H1 (cell line): ENCODE measurements around the gene LRP1. TPM values are rescaled to one million over a fixed set of nuclear protein-coding genes. Genes with fewer than 3 reads are reported as not detected.

Experiments used
- CTCF ChIA-PET: fragments of 300-600 bp; sonication (Branson Sonifier 250); formaldehyde crosslinking; loops from one replicate; lab custom pipeline; 2021; ENCODE audit not compliant: partially characterized antibody; lab: Charles Lee
- POLR2A ChIA-PET: fragments of 300-600 bp; sonication (Branson Sonifier 250); formaldehyde crosslinking; loops from one replicate; lab custom pipeline; 2021; ENCODE audit warnings: inconsistent platforms; ENCODE audit not compliant: partially characterized antibody; lab: Charles Lee
- DNase-seq, 2 experiments: peaks; one replicate each; pipeline versions ENCODE4 v3.0.0 to v3.0.0-alpha.2; 2010 to 2022; ENCODE audit warnings: low spot score in 2 of 2, low read depth in 1 of 2, mixed read lengths in 1 of 2
- FAIRE-seq: peaks from 2 replicates; lab custom pipeline; 2011; peaks lifted over from hg19 to GRCh38; lab: Jason Lieb, UNC
- H2AFZ ChIP-seq: 2 replicates; pipeline ENCODE4 v1.8.1; 2012; ENCODE audit warnings: low read length, inconsistent platforms
- H2AK5ac ChIP-seq: 2 replicates; pipeline ENCODE4 v1.6.1; 2013; ENCODE audit warnings: low read depth, low read length
- H2BK120ac ChIP-seq: replicated peaks from 2 replicates; pipeline ENCODE3; 2013; ENCODE audit warnings: low read depth, low read length, inconsistent platforms
- H2BK12ac ChIP-seq: 2 replicates; pipeline ENCODE4 v1.6.1; 2013; ENCODE audit warnings: low read depth, low read length
- H2BK15ac ChIP-seq: 2 replicates; pipeline ENCODE4 v1.6.1; 2013; ENCODE audit warnings: low read length
- H2BK20ac ChIP-seq: 2 replicates; pipeline ENCODE4 v1.6.1; 2013; ENCODE audit warnings: low read length
- H2BK5ac ChIP-seq: 2 replicates; pipeline ENCODE4 v1.6.1; 2013; ENCODE audit warnings: low read depth, low read length
- H3K14ac ChIP-seq: 2 replicates; pipeline ENCODE4 v1.6.1; 2013; ENCODE audit warnings: inconsistent platforms; ENCODE audit not compliant: insufficient read length
- H3K18ac ChIP-seq: 2 replicates; pipeline ENCODE4 v1.6.1; 2013; ENCODE audit warnings: low read length; ENCODE audit errors: extremely low read depth
- H3K23ac ChIP-seq: 2 replicates; pipeline ENCODE4 v1.6.1; 2013; ENCODE audit warnings: inconsistent platforms; ENCODE audit not compliant: insufficient read length
- H3K23me2 ChIP-seq: 2 replicates; pipeline ENCODE4 v1.6.1; 2013; ENCODE audit warnings: low read depth, low read length
- H3K27ac ChIP-seq: 2 replicates; pipeline ENCODE4 v1.6.1; 2011; ENCODE audit warnings: low read depth, low read length, inconsistent platforms
- H3K27me3 ChIP-seq, 4 experiments: replicated peaks in 1 of 4; 1 replicate in 1 of 4; 2 replicates in 3 of 4; pipeline versions ENCODE4 v1.6.1 to v1.8.1; 2011 to 2013; ENCODE audit warnings: low read length in 3 of 4, mild to moderate bottlenecking in 3 of 4, inconsistent platforms in 2 of 4, mixed read lengths in 2 of 4, moderate library complexity in 1 of 4; ENCODE audit not compliant: control insufficient read depth in 3 of 4, insufficient read depth in 3 of 4; ENCODE audit errors: extremely low read depth in 1 of 4
- H3K36me3 ChIP-seq, 4 experiments: 2 replicates each; pipeline versions ENCODE4 v1.6.1 to v1.8.1; 2011 to 2013; ENCODE audit warnings: mild to moderate bottlenecking in 4 of 4, low read length in 3 of 4, moderate library complexity in 2 of 4, control low read depth in 1 of 4, inconsistent platforms in 1 of 4; ENCODE audit not compliant: insufficient read depth in 4 of 4, control insufficient read depth in 2 of 4
- H3K4ac ChIP-seq: replicated peaks from 2 replicates; pipeline ENCODE3; 2013; ENCODE audit warnings: low read length, low read depth, mixed read lengths, inconsistent platforms; ENCODE audit not compliant: insufficient read length
- H3K4me1 ChIP-seq, 4 experiments: replicated peaks in 1 of 4; 1 replicate in 1 of 4; 2 replicates in 3 of 4; pipeline versions ENCODE4 v1.6.1 to v1.8.1; 2011 to 2013; ENCODE audit warnings: low read length in 3 of 4, inconsistent platforms in 2 of 4, mixed read lengths in 1 of 4; ENCODE audit not compliant: insufficient read depth in 4 of 4, control insufficient read depth in 3 of 4
- H3K4me2 ChIP-seq, 2 experiments: 2 replicates each; pipeline versions ENCODE4 v1.6.1 to v1.8.1; 2011 to 2013; ENCODE audit warnings: low read depth in 2 of 2, low read length in 2 of 2, control low read depth in 1 of 2, inconsistent platforms in 1 of 2, mild to moderate bottlenecking in 1 of 2; ENCODE audit not compliant: insufficient read depth in 1 of 2
- H3K4me3 ChIP-seq, 4 experiments: fragments of 200-600, 300-600 bp in 1 of 4; sonication (generic), shearing (Covaris generic), sonication (Bioruptor Twin) in 1 of 4; 2 replicates each; pipeline versions ENCODE4 v1.5.1 to v1.8.1; 2011 to 2016; ENCODE audit warnings: low read length in 4 of 4, low read depth in 3 of 4, control low read depth in 2 of 4, inconsistent platforms in 2 of 4, mild to moderate bottlenecking in 2 of 4, mixed read lengths in 1 of 4, moderate library complexity in 1 of 4; ENCODE audit not compliant: insufficient read depth in 2 of 4; ENCODE audit errors: extremely low read depth in 1 of 4
- H3K56ac ChIP-seq: replicated peaks from 2 replicates; pipeline ENCODE3; 2013; ENCODE audit warnings: low read depth, mild to moderate bottlenecking, mixed read lengths, low read length, inconsistent platforms; ENCODE audit not compliant: insufficient read length
- H3K79me1 ChIP-seq: 2 replicates; pipeline ENCODE4 v1.6.1; 2013; ENCODE audit warnings: low read depth, low read length, control low read depth
- H3K79me2 ChIP-seq, 2 experiments: 2 replicates each; pipeline versions ENCODE4 v1.6.1 to v1.8.1; 2012 to 2013; ENCODE audit warnings: low read length in 2 of 2, mild to moderate bottlenecking in 2 of 2, inconsistent platforms in 1 of 2; ENCODE audit not compliant: insufficient read depth in 2 of 2, control insufficient read depth in 1 of 2
- H3K9ac ChIP-seq, 4 experiments: replicated peaks in 1 of 4; 1 replicate in 1 of 4; 2 replicates in 3 of 4; pipeline versions ENCODE4 v1.6.1 to v1.8.1; 2011 to 2013; ENCODE audit warnings: low read depth in 3 of 4, low read length in 3 of 4, control low read depth in 2 of 4, mild to moderate bottlenecking in 2 of 4, moderate library complexity in 2 of 4, inconsistent platforms in 1 of 4; ENCODE audit errors: extremely low read depth in 1 of 4
- H3K9me3 ChIP-seq, 2 experiments: 2 replicates each; pipeline versions ENCODE4 v1.6.1 to v1.8.1; 2012 to 2013; ENCODE audit warnings: mild to moderate bottlenecking in 2 of 2, moderate library complexity in 2 of 2, control low read depth in 1 of 2, inconsistent platforms in 1 of 2, low read depth in 1 of 2, low read length in 1 of 2, mixed read lengths in 1 of 2; ENCODE audit not compliant: insufficient read depth in 2 of 2
- H4K20me1 ChIP-seq, 2 experiments: replicated peaks in 1 of 2; 2 replicates each; pipeline versions ENCODE3 to v1.8.1; 2011 to 2013; ENCODE audit warnings: inconsistent platforms in 2 of 2, low read length in 2 of 2, mild to moderate bottlenecking in 1 of 2; ENCODE audit not compliant: insufficient read depth in 2 of 2, control insufficient read depth in 1 of 2
- H4K5ac ChIP-seq: 2 replicates; pipeline ENCODE4 v1.6.1; 2013; ENCODE audit warnings: low read length, low read depth, mixed read lengths, inconsistent platforms; ENCODE audit not compliant: insufficient read length
- H4K8ac ChIP-seq: 2 replicates; pipeline ENCODE4 v1.8.0; 2013; ENCODE audit warnings: mild to moderate bottlenecking, moderate library complexity, low read length, inconsistent platforms; ENCODE audit not compliant: insufficient read depth; ENCODE audit errors: extremely low read depth
- H4K91ac ChIP-seq: replicated peaks from 2 replicates; pipeline ENCODE3; 2013; ENCODE audit warnings: low read length, mixed read lengths, inconsistent platforms; ENCODE audit not compliant: insufficient read length
- ASH2L ChIP-seq: fragments of 200-600, 300-600 bp; sonication (generic); IDR thresholded peaks from one replicate; pipeline ENCODE4 v1.7.1; 2017; ENCODE audit warnings: low read length
- CTBP2 ChIP-seq: IDR thresholded peaks from 2 replicates; pipeline ENCODE4 v1.7.0; 2011; ENCODE audit warnings: borderline replicate concordance, mild to moderate bottlenecking, moderate library complexity, mixed read lengths, low read length; ENCODE audit not compliant: insufficient read depth, insufficient read length
- CTCF ChIP-seq, 3 experiments: IDR thresholded peaks; 1 replicate in 2 of 3; 2 replicates in 1 of 3; pipeline versions ENCODE4 v1.5.1 to v1.6.1; 2011; ENCODE audit warnings: low read length in 3 of 3, mild to moderate bottlenecking in 3 of 3, inconsistent platforms in 2 of 3, low read depth in 1 of 3, moderate library complexity in 1 of 3; ENCODE audit not compliant: insufficient read depth in 1 of 3; ENCODE audit errors: control extremely low read depth in 1 of 3
- EGR1 ChIP-seq: IDR thresholded peaks from 2 replicates; pipeline ENCODE4 v1.6.1; 2011; ENCODE audit warnings: low read depth, low read length, borderline replicate concordance
- FOSL1 ChIP-seq: IDR thresholded peaks from 2 replicates; pipeline ENCODE4 v1.6.1; 2011; ENCODE audit warnings: mild to moderate bottlenecking, low read depth, low read length, moderate library complexity; ENCODE audit not compliant: insufficient read depth
- MAFK ChIP-seq: IDR thresholded peaks from 2 replicates; pipeline ENCODE4 v1.6.1; 2012; ENCODE audit warnings: low read depth, mild to moderate bottlenecking, improper control_type of control experiment, low read length
- RXRA ChIP-seq: IDR thresholded peaks from 2 replicates; pipeline ENCODE4 v1.6.1; 2011; ENCODE audit warnings: low read depth, mild to moderate bottlenecking, low read length, moderate library complexity; ENCODE audit not compliant: insufficient read depth
- SIRT6 ChIP-seq: IDR thresholded peaks from one replicate; pipeline ENCODE4 v1.7.1; 2012; ENCODE audit warnings: low read length, inconsistent platforms
- TBP ChIP-seq: IDR thresholded peaks from 2 replicates; pipeline ENCODE4 v1.6.1; 2011; ENCODE audit warnings: low read depth, low read length, improper control_type of control experiment
- TCF12 ChIP-seq: IDR thresholded peaks from 2 replicates; pipeline ENCODE4 v1.6.1; 2011; ENCODE audit warnings: low read depth, mild to moderate bottlenecking, low read length
- WGBS, 2 experiments: shearing (Covaris generic) in 1 of 2; methylation state at CpG; one replicate each; pipeline versions ENCODE4 v1.1.6 to v1.1.7; 2013 to 2015; ENCODE audit warnings: low lambda C conversion rate in 2 of 2, mixed read lengths in 2 of 2, inconsistent platforms in 1 of 2, low coverage in 1 of 2, missing lambda C conversion rate in 1 of 2; ENCODE audit not compliant: insufficient replicate concordance in 2 of 2, insufficient coverage in 1 of 2, insufficient read length in 1 of 2; ENCODE audit errors: extremely low coverage in 1 of 2, missing lambda C conversion rate in 1 of 2; 5-methylcytosine and 5-hydroxymethylcytosine counted together
- polyA plus RNA-seq, 7 experiments: library from polyadenylated mRNA; depleted of rRNA in 3 of 7; stranded (reverse) in 5 of 7; unstranded in 2 of 7; fragments of >200 nt in 5 of 7; fragments of 200-250 nt in 2 of 7; gene quantifications; 1 replicate in 5 of 7; 2 replicates in 1 of 7; 4 replicates in 1 of 7; pipeline versions ENCODE4 v1.2.1 to v1.2.3, GENCODE V29; 2011 to 2013; ENCODE audit warnings: missing spikeins in 2 of 7, mixed read lengths in 2 of 7
- total RNA-seq: library from RNA; stranded (reverse); fragmentation: NEBNext Ultra II Directional; extraction: Animal tissue kit (Norgen Biotek cat#: 25700); gene quantifications from 2 replicates; pipeline ENCODE4 v1.2.1, GENCODE V29; 2021
- TF ChIP-seq, protein P1 (sequence below): IDR thresholded peaks from 2 replicates; pipeline ENCODE4 v1.6.1; 2012; ENCODE audit warnings: inconsistent platforms

LRP1 gene
- total and polyA plus RNA-seq, 2 of the 8 experiments (the other 6 are each of a cell fraction or from before 2014, with no cell fraction given): 35.3 to 92.5 TPM

- H3K56ac ChIP-seq: no peak overlapping the region
- H2AK5ac ChIP-seq: no peak overlapping the region
- no peak overlapping the region for H2BK20ac ChIP-seq
- H3K79me2 ChIP-seq: no peaks in the 10 kb centered on the region
- no peak overlapping the region for H4K5ac ChIP-seq
- no peaks in the 10 kb centered on the region for H3K9me3 ChIP-seq
- 95% methylated on average over 20 of the region's 23 CpGs; no CpG with 5 or more reads in 1 of the 2 experiments for WGBS, 2 experiments
- H3K4me2 ChIP-seq: no peak overlapping the region
- no peak overlapping the region for H4K91ac ChIP-seq
- DNase-seq: no peak
- no peak overlapping the region for H3K4ac ChIP-seq
- no peak overlapping the region for H3K18ac ChIP-seq
- no peak overlapping the region for H3K14ac ChIP-seq
- no peak overlapping the region for H2BK120ac ChIP-seq
- peaks cover 58 to 96% (median 88%) of the 10 kb centered on the region in 4 experiments for H3K36me3 ChIP-seq
- no peak for FAIRE-seq
- H3K27me3 ChIP-seq: no peaks in the 10 kb centered on the region
- peaks cover 5 to 29% of the 10 kb centered on the region in 2 experiments for H4K20me1 ChIP-seq
- peaks cover 7% of the 10 kb centered on the region; the same call in 1 of the 2 replicates for H3K23me2 ChIP-seq
- no peak overlapping the region for H3K9ac ChIP-seq
- no peak overlapping the region for H2BK12ac ChIP-seq
- ChIA-PET CTCF (interaction anchor here (0.9 to 20.9 kb wide), 6 partner anchors 14 to 66 kb away, joined by 3 to 389 read pairs (median 4); partner anchors contain the start of gene SHMT2), POLR2A (interaction anchor here (0.9 to 11.0 kb wide), 14 partner anchors 10 to 101 kb away, joined by 3 to 91 read pairs (median 4); partner anchors contain the start of gene LRP1)
- no peaks in the 10 kb centered on the region; a peak in 1 of 7 replicates for H3K4me1 ChIP-seq
- no peaks in the 10 kb centered on the region for H3K79me1 ChIP-seq
- no peak overlapping the region for H2BK15ac ChIP-seq
- no peak overlapping the region for H3K4me3 ChIP-seq
- no peak overlapping the region; the same call in 1 of the 2 replicates for H4K8ac ChIP-seq
- H3K23ac ChIP-seq: no peak overlapping the region
- no peak overlapping the region for H2AFZ ChIP-seq
- no peak overlapping the region for H3K27ac ChIP-seq
- H2BK5ac ChIP-seq: no peak overlapping the region
- TF ChIP-seq TBP (no peak), ASH2L (no peak), TCF12 (no peak), SIRT6 (no peak), CTBP2 (no peak), RXRA (no peak), CTCF (IDR thresholded peaks at IDR 0.05; ENCODE audit: control extremely low read depth in 1 of 3, insufficient read depth in 1 of 3, low read depth in 1 of 3, low read length in 3 of 3) (no peak), FOSL1 (no peak), MAFK (no peak), EGR1 (no peak)
- TF ChIP-seq, protein P1, sequence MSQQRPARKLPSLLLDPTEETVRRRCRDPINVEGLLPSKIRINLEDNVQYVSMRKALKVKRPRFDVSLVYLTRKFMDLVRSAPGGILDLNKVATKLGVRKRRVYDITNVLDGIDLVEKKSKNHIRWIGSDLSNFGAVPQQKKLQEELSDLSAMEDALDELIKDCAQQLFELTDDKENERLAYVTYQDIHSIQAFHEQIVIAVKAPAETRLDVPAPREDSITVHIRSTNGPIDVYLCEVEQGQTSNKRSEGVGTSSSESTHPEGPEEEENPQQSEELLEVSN: no peak
Observed at GRCh38 chr12:57190821-57191220, 62.5 kb downstream of the LRP1 start.
